HG02623 (cell line): ENCODE results near the gene GPRC5C.

Experiments
- ATAC-seq: cut with Tn5 transposase; IDR thresholded peaks from one replicate; pipeline ENCODE4 v1.9.1; 2021; ENCODE audit warnings: moderate library complexity; ENCODE audit not compliant: unreplicated experiment

GPRC5C gene

GRCh38 chr17:74451557-74451956 lies 19.7 kb downstream of the GPRC5C start:
- ATAC-seq = no peak

- no peak for ATAC-seq
These were observed 20.3 kb downstream of the GPRC5C start for GRCh38 chr17:74452033-74452840.

- ATAC-seq = no peak
These were observed 21.2 kb downstream of the GPRC5C start for GRCh38 chr17:74452841-74453661.

GRCh38 chr17:74453665-74454196 lies 21.8 kb downstream of the GPRC5C start:
- no peak for ATAC-seq

GRCh38 chr17:74454197-74455024 lies 22.5 kb downstream of the GPRC5C start:
- peak; percentile 88 for ATAC-seq

GRCh38 chr17:74455025-74455545 lies 23.2 kb downstream of the GPRC5C start:
- ATAC-seq = no peak

GRCh38 chr17:74455821-74456220 lies 23.9 kb downstream of the GPRC5C start:
- no peak for ATAC-seq

GRCh38 chr17:74457146-74457819 lies 25.4 kb downstream of the GPRC5C start:
- no peak for ATAC-seq

GRCh38 chr17:74457820-74458166 lies 25.9 kb downstream of the GPRC5C start:
- no peak for ATAC-seq

GRCh38 chr17:74458835-74459234 lies 26.9 kb downstream of the GPRC5C start:
- ATAC-seq = no peak

- no peak for ATAC-seq
These were observed 27.7 kb downstream of the GPRC5C start for GRCh38 chr17:74459622-74460021.

GRCh38 chr17:74460241-74460640 lies 28.4 kb downstream of the GPRC5C start:
- no peak for ATAC-seq

GRCh38 chr17:74460996-74461395 lies 29.1 kb downstream of the GPRC5C start:
- no peak for ATAC-seq

GRCh38 chr17:74461611-74462010 lies 29.7 kb downstream of the GPRC5C start:
- ATAC-seq = no peak

- ATAC-seq = no peak
These were observed 33.0 kb downstream of the GPRC5C start for GRCh38 chr17:74464730-74465377.

- ATAC-seq = no peak
These were observed 33.7 kb downstream of the GPRC5C start for GRCh38 chr17:74465378-74466110.

GRCh38 chr17:74466111-74466827 lies 34.4 kb downstream of the GPRC5C start, which contains the start of gene CD300A:
Gene CD300A, plus strand, starts transcription at chr17:74466634. Its CDS starts 70 bp downstream, at chr17:74466704.
- ATAC-seq = no peak

- no peak for ATAC-seq
These were observed 34.9 kb downstream of the GPRC5C start for GRCh38 chr17:74466828-74467184.
